Stomach smooth muscle (tissue), 2 donors: Measurements from ENCODE around the gene TENT5C.
A peak's percentile ranks its signal among the peaks of the same experiment; 100 is the strongest.
"Not testable (repeated sequence)": the region's sequence is repeated elsewhere in the genome, so short reads cannot be mapped to it uniquely, and the experiment has no call there.

Experiments used
- H3K27ac ChIP-seq: one replicate; pipeline ENCODE4 v1.7.0; 2013; ENCODE audit warnings: mild to moderate bottlenecking, low read length, inconsistent platforms
- H3K27me3 ChIP-seq, 2 donors: one replicate each; pipeline ENCODE4 v1.7.0; 2013; ENCODE audit warnings: low read length in 2 of 2; ENCODE audit not compliant: insufficient read depth in 2 of 2, control insufficient read depth in 1 of 2
- H3K36me3 ChIP-seq, 2 donors: one replicate each; pipeline ENCODE4 v1.7.0; 2013; ENCODE audit warnings: low read length in 2 of 2; ENCODE audit not compliant: control insufficient read depth in 2 of 2, insufficient read depth in 2 of 2
- H3K4me1 ChIP-seq: one replicate; pipeline ENCODE4 v1.7.0; 2013; ENCODE audit warnings: low read length; ENCODE audit not compliant: control insufficient read depth, insufficient read depth
- H3K4me3 ChIP-seq, 2 donors: one replicate each; pipeline ENCODE4 v1.7.0; 2013; ENCODE audit warnings: low read length in 2 of 2
- H3K9ac ChIP-seq, 2 donors: one replicate each; pipeline ENCODE4 v1.7.0; 2013; ENCODE audit warnings: low read length in 2 of 2, mild to moderate bottlenecking in 1 of 2
- H3K9me3 ChIP-seq, 2 donors: one replicate each; pipeline ENCODE4 v1.7.0; 2013; ENCODE audit warnings: low read length in 2 of 2; ENCODE audit not compliant: control insufficient read depth in 2 of 2
- donor health status: healthy.
- donor health status: Pancreatic carcinoma.

Gene TENT5C

GRCh38 chr1:117605774-117606648, at the start of gene TENT5C:
Gene TENT5C (plus strand): TSS chr1:117606048. CDS start chr1:117622869, 16,821 bp downstream.
- no peaks in the 10 kb centered on the region for H3K27me3 ChIP-seq
- peak within 1 kb of the TSS; percentile 75 to 83 for H3K9ac ChIP-seq
- peak within 1 kb of the TSS; percentile 90 to 97 for H3K4me3 ChIP-seq
- H3K36me3 ChIP-seq, result no peaks in the 10 kb centered on the region
- peaks cover 32% of the 10 kb centered on the region for H3K4me1 ChIP-seq
- H3K9me3 ChIP-seq, result no peaks in the 10 kb centered on the region
- peak within 1 kb of the TSS; percentile 87 for H3K27ac ChIP-seq

- H3K27ac ChIP-seq, result no peak overlapping the region
- H3K9me3 ChIP-seq, result no peaks in the 10 kb centered on the region
- no peak overlapping the region for H3K9ac ChIP-seq
- no peak overlapping the region for H3K4me3 ChIP-seq
- H3K4me1 ChIP-seq, result no peaks in the 10 kb centered on the region
- H3K36me3 ChIP-seq, result no peaks in the 10 kb centered on the region
- H3K27me3 ChIP-seq, result no peaks in the 10 kb centered on the region
Observed at GRCh38 chr1:117556341-117556740, 49.5 kb upstream of the TENT5C start.

DNA sequence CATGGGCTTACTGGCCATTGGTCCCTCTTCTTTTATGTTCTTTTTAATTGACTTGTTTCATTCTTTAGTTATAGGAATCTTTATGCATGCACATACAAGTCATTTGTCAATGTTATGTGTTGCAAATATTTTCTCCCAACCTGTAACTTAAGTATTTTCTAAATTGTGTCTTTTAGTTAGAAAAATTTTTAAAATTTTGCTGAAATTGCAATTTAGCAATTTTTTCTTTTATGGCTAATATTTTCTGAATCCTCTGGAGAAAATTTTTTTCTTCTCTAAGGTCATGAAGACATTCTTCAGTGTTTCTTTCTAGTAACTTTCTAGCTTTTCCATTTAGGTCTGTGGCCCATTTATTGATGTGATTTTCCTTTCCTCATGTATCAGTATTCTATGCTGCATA, 48.9 kb upstream of the TENT5C start:
- Histone ChIP-seq H3K27me3 (no peaks in the 10 kb centered on the region), H3K4me3 (no peak overlapping the region), H3K9ac (no peak overlapping the region), H3K27ac (no peak overlapping the region), H3K4me1 (no peaks in the 10 kb centered on the region), H3K9me3 (no peaks in the 10 kb centered on the region), H3K36me3 (no peaks in the 10 kb centered on the region)

GRCh38 chr1:117558451-117558850, 47.4 kb upstream of the TENT5C start:
- H3K27me3 ChIP-seq, H3K9ac ChIP-seq, H3K36me3 ChIP-seq, H3K9me3 ChIP-seq, H3K4me1 ChIP-seq, H3K4me3 ChIP-seq, H3K27ac ChIP-seq: not testable (repeated sequence)

DNA sequence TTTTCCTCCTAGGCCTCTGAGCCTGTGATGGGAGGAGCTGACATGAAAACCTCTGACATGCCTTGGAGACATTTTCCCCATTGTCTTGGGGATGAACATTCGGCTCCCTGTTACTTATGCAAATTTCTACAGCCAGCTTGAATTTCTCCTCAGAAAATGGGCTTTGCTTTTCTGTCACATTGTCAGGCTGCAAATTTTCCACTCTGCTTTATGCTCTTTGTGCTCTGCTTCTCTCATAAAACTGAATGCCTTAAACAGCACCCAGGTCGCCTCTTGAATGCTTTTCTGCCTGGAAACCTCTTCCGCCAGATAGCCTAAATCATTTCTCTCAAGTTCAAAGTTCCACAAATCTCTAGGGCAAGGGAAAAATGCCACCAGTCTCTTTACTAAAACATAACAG, 46.7 kb upstream of the TENT5C start:
- Histone ChIP-seq H3K9ac (no peak overlapping the region), H3K27me3 (no peaks in the 10 kb centered on the region), H3K9me3 (no peaks in the 10 kb centered on the region), H3K4me3 (no peak overlapping the region), H3K27ac (no peak overlapping the region), H3K36me3 (no peaks in the 10 kb centered on the region), H3K4me1 (no peaks in the 10 kb centered on the region)

GRCh38 chr1:117559985-117560384, 45.9 kb upstream of the TENT5C start:
- Histone ChIP-seq H3K27ac (no peak overlapping the region), H3K9me3 (no peaks in the 10 kb centered on the region), H3K36me3 (no peaks in the 10 kb centered on the region), H3K27me3 (no peaks in the 10 kb centered on the region), H3K4me3 (no peak overlapping the region), H3K4me1 (no peaks in the 10 kb centered on the region), H3K9ac (no peak overlapping the region)

GRCh38 chr1:117561071-117561470, 44.8 kb upstream of the TENT5C start:
- Histone ChIP-seq H3K27me3 (no peaks in the 10 kb centered on the region), H3K27ac (no peak overlapping the region), H3K36me3 (no peaks in the 10 kb centered on the region), H3K4me1 (no peaks in the 10 kb centered on the region), H3K9ac (no peak overlapping the region), H3K9me3 (no peaks in the 10 kb centered on the region), H3K4me3 (no peak overlapping the region)

DNA sequence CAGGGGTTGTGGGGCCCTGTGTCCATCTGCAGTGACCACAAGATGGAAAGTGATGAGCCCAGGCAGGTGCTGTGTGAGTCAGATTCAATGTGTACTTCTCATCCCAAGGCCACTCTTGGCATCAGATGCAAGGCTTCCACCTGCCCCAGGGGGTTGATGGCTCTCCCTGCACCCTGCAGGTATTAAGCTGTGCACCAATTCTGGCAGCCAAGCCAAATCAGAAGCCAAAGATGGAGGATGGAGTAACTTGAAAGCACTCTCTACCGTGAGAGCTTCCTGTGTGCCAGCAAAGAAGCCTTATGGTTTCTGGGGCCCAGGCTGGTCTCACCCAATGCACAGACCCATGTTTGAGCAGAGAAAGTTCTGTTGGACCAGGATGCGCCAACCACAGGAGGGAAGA, 44.3 kb upstream of the TENT5C start:
- Histone ChIP-seq H3K4me1 (no peaks in the 10 kb centered on the region), H3K27me3 (no peaks in the 10 kb centered on the region), H3K36me3 (no peaks in the 10 kb centered on the region), H3K27ac (no peak overlapping the region), H3K9me3 (no peaks in the 10 kb centered on the region), H3K4me3 (no peak overlapping the region), H3K9ac (no peak overlapping the region)

DNA sequence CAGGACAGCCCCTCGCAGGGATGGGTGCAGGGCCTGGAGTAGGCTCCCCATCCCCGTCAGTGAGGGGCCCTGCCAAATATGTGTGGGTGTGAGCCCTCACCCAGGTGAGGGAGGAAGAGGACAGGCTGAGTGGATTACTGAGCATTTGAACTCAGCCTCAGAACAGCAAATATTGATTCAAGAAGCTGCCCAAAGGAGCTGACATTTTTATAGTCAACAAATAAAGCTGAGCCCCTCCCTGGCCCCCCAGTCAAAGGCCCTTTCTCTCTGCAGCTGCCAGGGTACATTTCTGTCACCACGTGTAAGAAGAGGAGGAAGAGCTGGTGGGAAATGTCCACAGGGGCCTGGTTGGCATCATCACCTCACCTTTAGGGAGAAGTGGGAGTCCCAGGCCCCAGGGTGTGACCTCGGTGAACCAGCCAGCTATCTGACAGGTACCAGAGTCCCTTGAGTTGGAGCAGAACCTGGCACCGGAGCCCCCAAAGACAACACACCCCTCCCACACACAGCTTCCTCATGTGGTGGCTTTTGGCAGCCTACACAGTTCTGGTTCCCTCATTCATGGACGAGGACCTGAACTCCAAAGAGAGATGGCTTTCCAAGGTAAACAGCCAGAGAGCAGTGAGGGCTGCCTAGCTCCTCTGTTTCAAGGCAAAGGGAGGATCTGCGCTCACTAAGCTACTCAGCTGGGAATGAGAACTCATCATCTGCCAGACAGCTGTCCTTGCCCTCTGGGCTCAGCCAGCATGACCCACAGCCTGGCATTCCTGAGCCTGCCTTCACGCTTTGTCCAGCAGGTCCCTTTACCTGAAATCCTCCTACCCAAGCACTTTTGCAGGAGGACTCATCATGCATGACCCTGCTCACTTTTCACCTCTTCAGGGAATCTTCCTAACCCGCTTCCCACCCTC, 43.0 kb upstream of the TENT5C start:
- no peak overlapping the region for H3K27ac ChIP-seq
- H3K27me3 ChIP-seq, result no peaks in the 10 kb centered on the region
- H3K9ac ChIP-seq, result no peak overlapping the region
- H3K4me1 ChIP-seq, result no peaks in the 10 kb centered on the region
- H3K36me3 ChIP-seq, result no peaks in the 10 kb centered on the region
- H3K4me3 ChIP-seq, result no peak overlapping the region
- no peaks in the 10 kb centered on the region for H3K9me3 ChIP-seq

DNA sequence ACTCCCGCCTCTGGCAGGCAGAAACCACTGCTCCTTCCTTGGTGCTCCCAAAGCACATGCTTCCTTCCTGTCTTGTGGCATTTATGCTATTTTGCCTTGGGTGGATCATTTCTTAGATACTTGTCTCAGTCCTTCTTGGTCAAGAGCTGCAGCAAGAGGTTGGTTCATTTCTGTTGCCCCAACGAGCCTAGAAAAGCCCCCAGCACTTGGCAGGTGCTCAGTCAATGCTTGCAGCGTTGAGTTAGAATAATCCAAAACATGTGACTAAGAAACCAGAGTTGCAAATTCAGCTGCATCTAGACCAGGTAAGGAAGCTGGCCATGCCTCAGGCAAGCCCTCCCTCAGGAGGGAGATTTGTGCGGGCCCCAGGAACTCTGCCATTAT, 42.4 kb upstream of the TENT5C start:
- no peak overlapping the region for H3K27ac ChIP-seq
- H3K27me3 ChIP-seq, result no peaks in the 10 kb centered on the region
- no peaks in the 10 kb centered on the region for H3K36me3 ChIP-seq
- H3K9me3 ChIP-seq, result no peaks in the 10 kb centered on the region
- H3K4me1 ChIP-seq, result no peaks in the 10 kb centered on the region
- H3K4me3 ChIP-seq, result no peak overlapping the region
- no peak overlapping the region for H3K9ac ChIP-seq
